Measurements from ENCODE around the gene IL17B.

DNA sequence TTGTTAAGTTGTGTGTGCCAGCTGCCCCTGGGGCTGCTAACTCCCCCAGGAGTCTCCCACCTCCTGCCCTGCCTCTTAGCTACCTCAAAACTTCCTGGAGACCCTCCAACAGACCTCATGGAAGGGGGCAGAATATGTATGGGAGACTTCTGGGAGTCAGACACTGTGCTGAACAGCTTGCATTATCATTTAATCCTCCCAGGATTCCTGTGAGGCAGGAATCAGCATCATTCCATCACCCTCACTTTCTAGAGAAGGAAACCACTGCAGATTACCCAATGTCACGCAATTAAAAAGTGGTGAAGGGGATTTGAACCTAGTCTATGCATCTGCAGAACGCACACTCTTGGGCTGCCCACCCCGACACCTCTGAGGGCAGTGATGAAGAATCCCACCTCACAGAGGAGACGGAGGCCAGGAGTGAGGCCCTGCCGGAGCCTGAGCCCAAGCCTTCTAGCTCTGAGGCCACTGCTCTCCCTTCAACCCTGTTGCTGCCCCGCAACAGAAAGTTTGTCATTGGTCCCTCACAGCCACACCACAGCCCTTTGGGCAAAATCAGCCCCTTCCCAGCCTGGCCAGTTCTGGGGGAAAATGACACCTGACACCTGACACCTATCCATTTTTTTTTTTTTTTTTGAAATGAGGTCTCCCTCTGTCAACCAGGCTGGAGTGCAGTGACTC, 30.3 kb upstream of the IL17B start:
- TF ChIP-seq POLR2A (IDR thresholded peaks at IDR 0.05; ENCODE audit: insufficient read depth in 1 of 2, low read depth in 2 of 2, low read length in 2 of 2) (no peak), MTA3 (CRISPR knock-in tag; IDR thresholded peaks at IDR 0.05) (no peak), ADNP (CRISPR knock-in tag; IDR thresholded peaks at IDR 0.05) (no peak), ZNF850 (CRISPR knock-in tag; conservative IDR thresholded peaks at IDR 0.05) (no peak), ZNF282 (IDR thresholded peaks at IDR 0.05; ENCODE audit: partially characterized antibody) (no peak), ZBTB34 (CRISPR knock-in tag; IDR thresholded peaks at IDR 0.05) (no peak)
- TF ChIP-seq, protein P1, sequence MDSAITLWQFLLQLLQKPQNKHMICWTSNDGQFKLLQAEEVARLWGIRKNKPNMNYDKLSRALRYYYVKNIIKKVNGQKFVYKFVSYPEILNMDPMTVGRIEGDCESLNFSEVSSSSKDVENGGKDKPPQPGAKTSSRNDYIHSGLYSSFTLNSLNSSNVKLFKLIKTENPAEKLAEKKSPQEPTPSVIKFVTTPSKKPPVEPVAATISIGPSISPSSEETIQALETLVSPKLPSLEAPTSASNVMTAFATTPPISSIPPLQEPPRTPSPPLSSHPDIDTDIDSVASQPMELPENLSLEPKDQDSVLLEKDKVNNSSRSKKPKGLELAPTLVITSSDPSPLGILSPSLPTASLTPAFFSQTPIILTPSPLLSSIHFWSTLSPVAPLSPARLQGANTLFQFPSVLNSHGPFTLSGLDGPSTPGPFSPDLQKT (CRISPR knock-in tag; IDR thresholded peaks at IDR 0.05; ENCODE audit: borderline replicate concordance), result no peak
- TF ChIP-seq, protein P2, sequence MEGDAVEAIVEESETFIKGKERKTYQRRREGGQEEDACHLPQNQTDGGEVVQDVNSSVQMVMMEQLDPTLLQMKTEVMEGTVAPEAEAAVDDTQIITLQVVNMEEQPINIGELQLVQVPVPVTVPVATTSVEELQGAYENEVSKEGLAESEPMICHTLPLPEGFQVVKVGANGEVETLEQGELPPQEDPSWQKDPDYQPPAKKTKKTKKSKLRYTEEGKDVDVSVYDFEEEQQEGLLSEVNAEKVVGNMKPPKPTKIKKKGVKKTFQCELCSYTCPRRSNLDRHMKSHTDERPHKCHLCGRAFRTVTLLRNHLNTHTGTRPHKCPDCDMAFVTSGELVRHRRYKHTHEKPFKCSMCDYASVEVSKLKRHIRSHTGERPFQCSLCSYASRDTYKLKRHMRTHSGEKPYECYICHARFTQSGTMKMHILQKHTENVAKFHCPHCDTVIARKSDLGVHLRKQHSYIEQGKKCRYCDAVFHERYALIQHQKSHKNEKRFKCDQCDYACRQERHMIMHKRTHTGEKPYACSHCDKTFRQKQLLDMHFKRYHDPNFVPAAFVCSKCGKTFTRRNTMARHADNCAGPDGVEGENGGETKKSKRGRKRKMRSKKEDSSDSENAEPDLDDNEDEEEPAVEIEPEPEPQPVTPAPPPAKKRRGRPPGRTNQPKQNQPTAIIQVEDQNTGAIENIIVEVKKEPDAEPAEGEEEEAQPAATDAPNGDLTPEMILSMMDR (CRISPR knock-in tag; IDR thresholded peaks at IDR 0.05), result no peak
